Pulmonary artery endothelial cell (primary cell): ENCODE results near the gene S100A2. TPM values are rescaled to one million over a fixed set of nuclear protein-coding genes. Genes with fewer than 3 reads are reported as not detected.
"Not testable (repeated sequence)": the region's sequence is repeated elsewhere in the genome, so short reads cannot be mapped to it uniquely, and the experiment has no call there.

Experiments
- DNase-seq: peaks from one replicate; pipeline ENCODE4 v3.0.0-alpha.2; 2011; ENCODE audit warnings: low read depth, low spot score
- total RNA-seq: library from RNA; depleted of rRNA; stranded (reverse); fragments of >200 nt; gene quantifications from 2 replicates; pipeline ENCODE4 v1.2.3, GENCODE V29; 2014

S100A2 gene
- total RNA-seq, 1 donor from 2014 or later, result 1.6 TPM

DNA sequence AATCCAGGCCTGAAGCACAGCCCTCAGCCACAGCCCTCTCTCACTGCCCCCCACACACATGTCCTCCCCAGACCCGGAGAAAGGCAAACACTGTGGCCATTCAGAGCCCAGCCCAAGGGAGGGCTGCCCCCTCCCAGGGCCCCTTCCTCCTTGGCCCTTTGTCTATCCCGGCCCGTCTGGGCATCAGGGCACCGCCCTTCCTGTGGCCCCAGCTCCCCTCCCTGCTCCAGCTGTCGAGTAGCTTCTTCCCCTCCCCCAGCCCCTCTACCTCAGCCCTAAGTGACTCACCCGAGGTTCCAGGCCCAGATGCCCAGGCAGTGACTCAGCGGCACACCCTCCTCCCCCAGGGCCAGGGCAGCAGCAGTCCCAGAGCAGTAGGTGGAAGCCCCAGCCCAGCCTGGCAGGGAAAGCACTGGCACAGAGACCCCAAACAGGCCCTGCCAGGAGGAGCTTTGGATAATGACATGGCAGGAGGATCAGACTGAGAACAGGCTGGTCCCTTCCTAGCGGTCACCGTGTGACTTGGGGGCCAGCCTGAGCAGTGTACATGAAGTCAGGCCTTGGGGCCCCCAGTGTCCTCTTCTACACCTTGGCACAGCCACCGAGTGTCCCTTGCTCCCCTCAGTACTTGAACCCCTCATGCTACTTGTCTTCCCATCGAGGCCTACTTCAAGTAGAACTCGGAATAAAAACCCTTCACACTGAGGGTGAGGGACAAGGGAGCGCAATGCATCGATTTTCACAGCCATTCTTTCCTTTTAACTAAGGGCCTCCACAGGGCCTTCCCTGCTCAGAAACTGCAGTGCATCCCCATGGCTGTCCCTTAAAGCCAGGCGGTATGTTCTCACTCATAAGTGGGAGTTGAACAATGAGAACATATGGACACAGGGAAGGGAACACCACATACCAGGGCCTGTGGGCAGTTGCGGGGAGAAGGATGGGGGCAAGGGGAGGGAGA, 1.0 kb upstream of the S100A2 start:
- peak; percentile 92 for DNase-seq

DNA sequence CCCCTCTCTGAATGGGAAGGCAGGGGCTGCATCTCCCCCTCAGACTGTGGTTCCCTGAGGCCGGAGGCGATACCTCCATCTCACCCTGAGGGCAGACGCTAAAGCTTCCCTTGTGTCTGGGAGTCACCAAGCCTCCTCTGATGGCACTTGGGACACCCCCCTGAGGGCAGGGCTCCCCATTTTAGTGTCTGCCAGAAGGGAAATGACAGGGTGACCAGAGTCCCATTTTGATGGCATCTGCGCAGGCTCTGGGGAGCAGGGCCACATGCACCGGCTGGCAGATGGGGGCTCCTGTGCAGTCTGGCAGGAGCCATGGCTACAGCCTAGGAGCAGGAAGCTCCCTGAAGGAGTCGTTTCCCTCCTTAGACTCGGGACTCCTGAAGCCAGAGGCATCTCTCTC, 1.7 kb downstream of the S100A2 start:
- DNase-seq, result no peak

- DNase-seq, result no peak
These were observed 2.2 kb downstream of the S100A2 start for GRCh38 chr1:153563483-153563901.

DNA sequence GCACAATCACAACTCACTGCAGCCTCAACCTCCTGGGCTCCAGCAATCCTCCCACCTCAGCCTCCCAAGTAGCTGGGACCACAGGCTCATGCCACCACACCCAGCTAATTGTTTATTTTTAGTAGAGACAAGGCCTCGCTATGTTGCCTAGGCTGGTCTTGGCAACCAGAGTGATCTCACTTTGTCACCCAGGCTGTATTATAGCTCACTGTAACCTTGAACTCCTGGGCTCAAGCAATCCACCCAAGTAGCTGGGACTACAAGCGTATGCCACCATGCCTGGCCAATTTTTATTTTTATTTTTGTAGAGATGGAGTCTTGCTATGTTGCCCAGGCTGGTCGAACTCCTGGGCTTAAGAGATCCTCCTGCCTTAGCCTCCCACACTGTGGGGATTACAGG, 3.6 kb downstream of the S100A2 start:
- not testable (repeated sequence) for DNase-seq

DNA sequence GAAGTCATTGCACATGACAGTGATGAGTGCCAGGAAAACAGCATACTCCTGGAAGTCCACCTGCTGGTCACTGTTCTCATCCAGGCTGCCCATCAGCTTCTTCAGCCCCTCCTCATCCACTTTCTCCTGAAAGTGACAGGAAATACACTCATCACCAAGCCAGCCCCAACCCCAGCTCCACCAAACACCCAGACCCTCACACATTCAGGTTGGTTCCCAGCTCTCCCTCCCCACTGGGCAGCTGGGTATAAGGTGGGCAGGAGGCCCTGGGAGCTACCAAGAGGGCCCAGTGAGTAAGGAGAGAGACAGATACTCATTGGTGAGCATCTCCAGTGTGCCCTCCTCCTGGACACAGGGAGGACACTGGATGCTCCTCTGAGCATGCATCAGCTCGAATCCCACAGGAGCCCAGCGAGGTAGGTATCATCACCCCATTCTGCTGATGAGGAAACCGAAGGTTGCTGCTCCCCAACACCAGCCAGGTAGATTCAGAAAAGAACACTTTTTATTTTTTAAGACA, 4.1 kb downstream of the S100A2 start:
- no peak for DNase-seq

GRCh38 chr1:153560771-153561465, 4.7 kb downstream of the S100A2 start:
- DNase-seq, result no peak

DNA sequence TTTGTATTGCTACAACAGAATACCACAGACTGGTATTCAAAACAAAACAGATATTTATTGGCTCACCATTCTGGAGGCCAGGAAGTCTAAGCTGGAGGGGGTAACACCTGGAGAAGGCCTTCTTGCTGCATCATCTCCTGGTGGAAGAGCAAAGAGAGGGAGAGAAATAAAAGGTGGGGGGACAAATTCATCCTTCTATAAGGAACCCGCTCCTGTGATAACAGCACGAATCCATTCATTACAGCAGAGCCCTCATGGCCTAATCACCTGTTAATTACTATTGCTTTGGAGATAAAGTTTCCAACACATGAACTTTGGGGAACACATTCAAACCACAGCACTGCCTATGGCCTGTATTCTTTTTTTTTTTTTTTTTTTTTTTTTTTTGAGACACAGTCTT, 5.4 kb downstream of the S100A2 start:
- DNase-seq, result no peak

DNA sequence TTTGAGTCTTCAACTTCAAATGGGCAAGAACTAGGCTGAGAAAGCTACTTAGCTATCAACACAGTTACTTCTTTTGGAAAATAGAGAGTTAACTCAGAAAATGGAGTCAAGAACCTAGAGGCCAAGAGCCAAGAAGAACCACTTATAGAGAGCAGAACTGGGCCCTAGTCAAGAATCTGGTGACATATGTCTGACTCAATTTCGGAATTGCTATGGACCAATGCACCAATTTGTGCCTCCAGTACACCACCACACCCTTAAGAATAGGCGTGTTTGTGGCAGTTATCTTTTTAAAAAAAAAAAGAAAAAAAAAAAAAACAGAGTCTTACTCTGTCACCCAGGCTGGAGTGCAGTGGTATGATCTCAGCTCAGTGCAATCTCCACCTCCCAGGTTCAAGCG, 7.8 kb downstream of the S100A2 start:
- no peak for DNase-seq

GRCh38 chr1:153556348-153556747, 9.3 kb downstream of the S100A2 start:
- DNase-seq, result no peak

- no peak for DNase-seq
These were observed 11.7 kb downstream of the S100A2 start for GRCh38 chr1:153553830-153554541.

GRCh38 chr1:153553096-153553495, 12.5 kb downstream of the S100A2 start:
- no peak for DNase-seq

GRCh38 chr1:153552335-153552734, 13.3 kb downstream of the S100A2 start:
- no peak for DNase-seq

GRCh38 chr1:153550827-153551500, 14.7 kb downstream of the S100A2 start:
- no peak for DNase-seq

GRCh38 chr1:153550398-153550758, 15.3 kb downstream of the S100A2 start:
- no peak for DNase-seq

- DNase-seq, result no peak
These were observed 15.8 kb downstream of the S100A2 start for GRCh38 chr1:153549741-153550397.

DNA sequence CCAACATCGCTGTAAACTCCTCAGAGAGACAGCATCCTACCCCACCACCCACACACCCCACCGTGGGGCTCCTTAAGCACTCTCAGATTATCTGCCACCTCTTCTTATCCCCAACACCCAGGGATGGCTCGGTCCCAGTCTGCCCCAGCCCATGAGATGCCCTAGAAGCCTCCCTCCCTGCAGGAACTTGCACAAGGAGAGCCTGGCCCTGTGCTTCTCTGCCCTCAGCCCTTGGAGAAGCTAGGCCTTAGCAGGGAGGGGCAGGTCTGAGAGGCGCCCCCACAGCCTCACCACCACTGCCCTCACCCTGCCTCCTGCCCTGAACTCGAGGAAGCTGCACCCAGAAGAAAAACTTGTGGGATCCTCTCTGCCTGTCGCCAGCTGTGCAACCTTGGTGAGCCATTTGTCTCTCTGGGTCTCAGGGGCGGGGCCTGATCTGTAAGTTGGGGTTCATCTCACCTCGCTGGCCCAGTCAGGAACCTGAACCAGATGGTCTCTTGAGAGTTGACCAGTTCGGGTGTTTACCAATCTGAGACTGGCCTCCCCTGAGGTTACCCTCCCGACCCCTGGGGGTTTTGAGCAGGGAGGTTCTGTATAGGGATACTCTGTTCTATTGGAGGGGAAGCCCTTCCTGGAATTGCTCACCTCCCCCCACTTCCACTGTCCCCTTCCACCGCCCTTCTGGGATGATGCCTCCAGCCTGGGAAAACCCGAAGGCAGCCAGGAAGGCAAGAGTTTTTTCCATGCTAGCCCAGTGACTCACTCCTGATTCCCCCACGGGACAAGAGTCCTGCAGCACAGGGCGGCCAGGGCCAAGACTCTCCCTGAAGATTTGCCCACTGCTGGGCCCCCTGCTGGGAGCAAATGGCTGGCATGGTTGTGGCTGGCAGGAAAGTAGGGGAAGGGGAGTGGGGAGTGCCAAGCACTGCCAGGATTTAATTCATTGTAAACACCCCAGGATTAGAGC, 16.6 kb downstream of the S100A2 start, which contains the start of gene S100A3:
Gene S100A3 (minus strand): TSS at position 537 of the 967 bp plus-strand sequence. CDS start 773 bp downstream, outside the sequence.
- no peak for DNase-seq

DNA sequence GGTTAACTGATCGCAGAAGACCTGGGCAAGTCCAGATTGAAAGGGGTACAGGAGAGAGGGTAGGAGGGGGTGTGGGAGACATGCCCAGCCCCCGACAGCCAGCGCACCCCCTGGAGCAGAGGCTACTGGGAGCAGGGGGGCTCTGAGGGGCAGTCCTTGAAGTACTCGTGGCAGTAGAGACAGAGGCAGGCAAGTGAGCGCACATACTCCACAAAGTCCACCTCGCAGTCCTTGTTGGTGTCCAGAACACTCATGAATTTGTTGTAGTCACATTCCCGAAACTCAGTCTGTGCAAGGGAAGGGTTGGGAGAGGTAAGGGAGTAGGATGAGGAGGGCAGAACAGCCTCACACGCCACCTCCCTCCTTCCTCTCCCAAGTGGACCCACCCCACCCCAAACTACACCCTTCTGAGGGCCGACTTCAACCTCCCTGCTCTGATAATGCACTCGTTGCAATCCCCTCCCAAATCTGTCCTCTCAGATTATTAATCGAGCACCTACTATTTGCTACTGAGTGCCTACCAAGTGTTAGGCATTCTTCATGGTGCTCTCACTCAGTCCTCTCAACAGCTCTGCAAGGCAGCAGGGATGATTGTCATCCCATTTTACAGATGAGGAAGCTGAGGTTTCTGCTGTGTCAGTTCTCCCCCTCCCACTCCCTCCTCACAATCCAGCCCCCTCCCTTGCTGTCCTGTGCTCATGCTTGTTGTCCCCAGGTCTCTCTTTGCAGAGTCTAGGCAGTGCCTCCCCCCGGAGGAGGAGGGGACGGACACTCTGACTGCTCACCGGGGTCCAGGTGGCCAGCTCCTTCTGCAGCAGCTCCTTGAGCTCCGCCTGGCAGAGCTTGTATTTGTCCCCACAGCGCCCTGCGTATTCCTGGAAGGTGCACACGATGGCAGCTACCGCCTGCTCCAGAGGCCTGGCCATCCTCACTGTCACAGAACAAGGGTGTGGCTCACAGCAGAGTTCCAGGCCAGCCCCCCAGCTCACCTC, 17.8 kb downstream of the S100A2 start:
- DNase-seq, result no peak
